OCI-LY3 (cell line): ENCODE measurements around the gene PWP1.
A peak's percentile ranks its signal among the peaks of the same experiment; 100 is the strongest.

Experiments used
- H2AFZ ChIP-seq: fragments of 200-600, 300-600 bp; shearing (Covaris generic); 2 replicates; pipeline ENCODE4 v1.6.0; 2014; ENCODE audit warnings: antibody characterized with exemption, low read depth, low read length
- H3K27ac ChIP-seq: fragments of 200-600, 300-600 bp; sonication (generic); 2 replicates; pipeline ENCODE4 v1.5.1; 2014; ENCODE audit warnings: mild to moderate bottlenecking, low read length, moderate library complexity, mixed read lengths
- H3K27me3 ChIP-seq: fragments of 200-600, 300-600 bp; sonication (generic); 2 replicates; pipeline ENCODE4 v1.6.1; 2014; ENCODE audit warnings: low read depth, low read length, mixed read lengths
- H3K36me3 ChIP-seq: fragments of 200-600, 300-600 bp; sonication (generic); replicated peaks from 2 replicates; pipeline ENCODE3; 2014; ENCODE audit warnings: low read depth, low read length, mixed read lengths
- H3K4me1 ChIP-seq: fragments of 300-600, 200-600 bp; sonication (generic); 2 replicates; pipeline ENCODE4 v1.6.1; 2014; ENCODE audit warnings: low read length, mixed read lengths
- H3K4me2 ChIP-seq: fragments of 200-600, 300-600 bp; sonication (generic); 2 replicates; pipeline ENCODE4 v1.6.1; 2014; ENCODE audit warnings: low read length, mixed read lengths
- H3K4me3 ChIP-seq: fragments of 300-600, 200-600 bp; sonication (generic); 2 replicates; pipeline ENCODE4 v1.5.1; 2014; ENCODE audit warnings: antibody characterized with exemption, mild to moderate bottlenecking, low read length, moderate library complexity
- H3K79me2 ChIP-seq: fragments of 300-600, 200-600 bp; shearing (Covaris generic); 2 replicates; pipeline ENCODE4 v1.6.1; 2014; ENCODE audit warnings: mild to moderate bottlenecking, low read length, mixed read lengths
- H3K9ac ChIP-seq: fragments of 300-600, 200-600 bp; shearing (Covaris generic); 2 replicates; pipeline ENCODE4 v1.6.0; 2014; ENCODE audit warnings: mild to moderate bottlenecking, low read length, moderate library complexity
- H3K9me3 ChIP-seq: fragments of 200-600, 300-600 bp; shearing (Covaris generic); 2 replicates; pipeline ENCODE4 v1.6.1; 2014; ENCODE audit warnings: low read length, mixed read lengths; ENCODE audit not compliant: insufficient read depth
- H4K20me1 ChIP-seq: fragments of 200-600, 300-600 bp; sonication (generic); 2 replicates; pipeline ENCODE4 v1.6.1; 2016; ENCODE audit warnings: low read length, mixed read lengths; ENCODE audit not compliant: insufficient read depth
- CTCF ChIP-seq: fragments of 200-600, 300-600 bp; sonication (generic); IDR thresholded peaks from 2 replicates; pipeline ENCODE4 v1.5.1; 2014; ENCODE audit warnings: antibody characterized with exemption, low read length, low read depth
- EZH2phosphoT487 ChIP-seq: fragments of 200-600 bp; shearing (Covaris generic); IDR thresholded peaks from 2 replicates; pipeline ENCODE4 v1.6.1; 2018; ENCODE audit warnings: antibody characterized with exemption, mixed run types, low read depth

The PWP1 gene

GRCh38 chr12:107730618-107731341, 45.2 kb downstream of the PWP1 start:
- Histone ChIP-seq H3K9me3 (no peaks in the 10 kb centered on the region), H4K20me1 (no peaks in the 10 kb centered on the region), H3K4me3 (no peak overlapping the region), H3K27ac (no peak overlapping the region), H3K36me3 (peaks cover 21% of the 10 kb centered on the region), H3K4me1 (peaks cover 11% of the 10 kb centered on the region), H3K79me2 (no peaks in the 10 kb centered on the region), H3K27me3 (no peaks in the 10 kb centered on the region), H3K4me2 (no peak overlapping the region), H3K9ac (no peak overlapping the region), H2AFZ (no peak overlapping the region)
- no peak for TF ChIP-seq CTCF
- no peak for TF ChIP-seq EZH2phosphoT487

- Histone ChIP-seq H3K4me1 (peaks cover 12% of the 10 kb centered on the region), H3K4me2 (no peak overlapping the region), H3K27me3 (no peaks in the 10 kb centered on the region), H4K20me1 (no peaks in the 10 kb centered on the region), H3K27ac (no peak overlapping the region), H2AFZ (no peak overlapping the region), H3K36me3 (peaks cover 27% of the 10 kb centered on the region), H3K9me3 (no peaks in the 10 kb centered on the region), H3K9ac (no peak overlapping the region), H3K79me2 (no peaks in the 10 kb centered on the region), H3K4me3 (no peak overlapping the region)
- TF ChIP-seq CTCF = no peak
- TF ChIP-seq EZH2phosphoT487 = no peak
Measured at GRCh38 chr12:107731366-107731765, 45.8 kb downstream of the PWP1 start.

GRCh38 chr12:107732365-107732764, 46.8 kb downstream of the PWP1 start:
- no peaks in the 10 kb centered on the region for H3K79me2 ChIP-seq
- H3K4me3 ChIP-seq = no peak overlapping the region
- H4K20me1 ChIP-seq = no peaks in the 10 kb centered on the region
- peaks cover 22% of the 10 kb centered on the region for H3K4me1 ChIP-seq
- H3K9ac ChIP-seq = no peak overlapping the region
- no peak overlapping the region for H2AFZ ChIP-seq
- H3K9me3 ChIP-seq = no peaks in the 10 kb centered on the region
- H3K27me3 ChIP-seq = no peaks in the 10 kb centered on the region
- H3K36me3 ChIP-seq = peaks cover 33% of the 10 kb centered on the region
- no peak overlapping the region for H3K27ac ChIP-seq
- no peak for TF ChIP-seq CTCF
- no peak for TF ChIP-seq EZH2phosphoT487
- H3K4me2 ChIP-seq = no peak overlapping the region

- no peak overlapping the region for H3K4me3 ChIP-seq
- H3K27ac ChIP-seq = peak overlapping the region; percentile 10; the same call in 1 of the 2 replicates
- peaks cover 28% of the 10 kb centered on the region for H3K4me1 ChIP-seq
- H3K36me3 ChIP-seq = peaks cover 51% of the 10 kb centered on the region
- H4K20me1 ChIP-seq = no peaks in the 10 kb centered on the region
- no peak overlapping the region for H3K9ac ChIP-seq
- no peaks in the 10 kb centered on the region for H3K79me2 ChIP-seq
- H2AFZ ChIP-seq = no peak overlapping the region
- no peaks in the 10 kb centered on the region for H3K9me3 ChIP-seq
- H3K27me3 ChIP-seq = no peaks in the 10 kb centered on the region
- H3K4me2 ChIP-seq = peak overlapping the region; percentile 27
- no peak for TF ChIP-seq EZH2phosphoT487
- TF ChIP-seq CTCF = no peak
Measured at GRCh38 chr12:107734139-107734538, 48.5 kb downstream of the PWP1 start.
